ENCODE measurements around the gene PUM2.

- no peak for TF ChIP-seq CTCF (conservative IDR thresholded peaks at IDR 0.05 in 1 of 2, IDR thresholded peaks at IDR 0.05 in 1 of 2; ENCODE audit: extremely low read depth in 1 of 2, insufficient read depth in 1 of 2, low read depth in 1 of 2, low read length in 2 of 2)
- no peak for TF ChIP-seq EZH2 (IDR thresholded peaks at IDR 0.05; ENCODE audit: borderline replicate concordance, low read length)
These were observed 141.1 kb downstream of the PUM2 start for GRCh38 chr2:20209373-20210109.
